GM12878 (cell line): Measurements from ENCODE around the gene CACNA2D1. TPM values are rescaled to one million over a fixed set of nuclear protein-coding genes. Genes with fewer than 3 reads are reported as not detected.

Source experiments
- ATAC-seq: fragments of 200-7000 bp; cut with Tn5 transposase; 3 replicates; pipeline ENCODE4 v1.9.1; 2020; ENCODE audit warnings: mild to moderate bottlenecking, moderate library complexity
- BruUV-seq: library from RNA; stranded (reverse); fragments of 400-500 nt; replicated peaks from 2 replicates; lab custom pipeline; 2021; lab: Mats Ljungman, UMichigan
- CTCF ChIA-PET: fragments of 300-600 bp; sonication (Branson Sonifier 250); formaldehyde crosslinking; extraction: SDS; loops from one replicate; lab custom pipeline; 2021; ENCODE audit warnings: inconsistent platforms; lab: Yijun Ruan, JAX
- POLR2A ChIA-PET: fragments of 350-600 bp; formaldehyde crosslinking; extraction: SDS; loops from one replicate; lab custom pipeline; 2021; ENCODE audit warnings: inconsistent platforms; lab: Charles Lee
- RAD21 ChIA-PET: fragments of 300-600 bp; sonication (Branson Sonifier 250); formaldehyde crosslinking; loops from one replicate; lab custom pipeline; 2023; ENCODE audit warnings: antibody characterized with exemption; ENCODE audit not compliant: unreplicated experiment; lab: Charles Lee
- SMC1A ChIA-PET: fragments of 300-600 bp; sonication (Branson Sonifier 250); formaldehyde crosslinking; loops from one replicate; lab custom pipeline; 2023; ENCODE audit not compliant: unreplicated experiment, uncharacterized antibody; lab: Charles Lee
- DNase-seq: peaks from one replicate; pipeline ENCODE4 v3.0.0-alpha.2; 2011; ENCODE audit warnings: low read depth, low spot score
- FAIRE-seq: peaks from 3 replicates; lab custom pipeline; 2011; peaks lifted over from hg19 to GRCh38; lab: Jason Lieb, UNC
- H2AFZ ChIP-seq: 2 replicates; pipeline ENCODE4 v1.6.0; 2011; ENCODE audit warnings: low read depth, low read length, control low read depth; ENCODE audit not compliant: control insufficient read depth
- H3K27ac ChIP-seq: 2 replicates; pipeline ENCODE4 v1.5.1; 2011; ENCODE audit warnings: control low read depth; ENCODE audit not compliant: control insufficient read depth, insufficient read depth
- H3K27me3 ChIP-seq, 2 experiments: replicated peaks in 1 of 2; 2 replicates each; pipeline versions ENCODE4 v1.6.0 to v1.6.1; 2011; ENCODE audit warnings: low read length in 1 of 2; ENCODE audit not compliant: control insufficient read depth in 2 of 2, insufficient read depth in 2 of 2
- H3K36me3 ChIP-seq, 2 experiments: 2 replicates each; pipeline ENCODE4 v1.5.1; 2011; ENCODE audit warnings: low read length in 1 of 2; ENCODE audit not compliant: control insufficient read depth in 2 of 2, insufficient read depth in 2 of 2
- H3K4me1 ChIP-seq: 2 replicates; pipeline ENCODE4 v1.6.1; 2011; ENCODE audit warnings: mild to moderate bottlenecking, low read length, moderate library complexity, mixed read lengths; ENCODE audit not compliant: control insufficient read depth, insufficient read depth
- H3K4me2 ChIP-seq: 2 replicates; pipeline ENCODE4 v1.6.0; 2011; ENCODE audit warnings: control low read depth; ENCODE audit not compliant: control insufficient read depth, insufficient read depth
- H3K4me3 ChIP-seq: fragments of 200-600 bp; sonication (generic); 2 replicates; pipeline ENCODE4 v1.5.1; 2016
- H3K79me2 ChIP-seq: 2 replicates; pipeline ENCODE4 v1.6.0; 2011; ENCODE audit warnings: low read length; ENCODE audit not compliant: control insufficient read depth, insufficient read depth
- H3K9ac ChIP-seq: 2 replicates; pipeline ENCODE4 v1.8.0; 2011; ENCODE audit warnings: low read length, control low read depth, mixed read lengths; ENCODE audit not compliant: control insufficient read depth, insufficient read depth
- H3K9me3 ChIP-seq: replicated peaks from 3 replicates; pipeline ENCODE4 v1.5.1; 2011; ENCODE audit warnings: mild to moderate bottlenecking, low read length; ENCODE audit not compliant: control insufficient read depth, insufficient read depth
- H4K20me1 ChIP-seq: 2 replicates; pipeline ENCODE4 v1.6.0; 2011; ENCODE audit not compliant: control insufficient read depth, insufficient read depth
- BHLHE40 ChIP-seq, 2 experiments: fragments of 450-650 bp in 1 of 2; IDR thresholded peaks; 2 replicates each; pipeline ENCODE4 v1.6.1; 2011 to 2017; ENCODE audit warnings: low read depth in 2 of 2, borderline replicate concordance in 1 of 2, improper control_type of control experiment in 1 of 2, low read length in 1 of 2, mild to moderate bottlenecking in 1 of 2
- BMI1 ChIP-seq: fragments of 450-650 bp; IDR thresholded peaks from 2 replicates; pipeline ENCODE4 v1.6.1; 2016; ENCODE audit warnings: mild to moderate bottlenecking, moderate library complexity, borderline replicate concordance
- EZH2 ChIP-seq: IDR thresholded peaks from 2 replicates; pipeline ENCODE4 v1.6.1; 2012; ENCODE audit warnings: low read depth, mild to moderate bottlenecking, control low read depth, inconsistent platforms, low read length, borderline replicate concordance; ENCODE audit not compliant: control insufficient read depth
- MXI1 ChIP-seq: fragments of 150-350 bp; IDR thresholded peaks from 2 replicates; pipeline ENCODE4 v1.6.1; 2011; ENCODE audit warnings: low read depth, mild to moderate bottlenecking, inconsistent platforms, low read length, improper control_type of control experiment
- RAD51 ChIP-seq: fragments of 450-650 bp; IDR thresholded peaks from 2 replicates; pipeline ENCODE4 v1.6.1; 2016; ENCODE audit warnings: moderate library complexity, mild to moderate bottlenecking, inconsistent platforms
- RUNX3 ChIP-seq: IDR thresholded peaks from 2 replicates; pipeline ENCODE4 v1.6.1; 2012; ENCODE audit warnings: low read length, inconsistent platforms
- TAF1 ChIP-seq: IDR thresholded peaks from 2 replicates; pipeline ENCODE4 v1.6.1; 2011; ENCODE audit warnings: mild to moderate bottlenecking, low read depth, low read length, borderline replicate concordance
- ZNF207 ChIP-seq: fragments of 450-650 bp; IDR thresholded peaks from 2 replicates; pipeline ENCODE4 v1.6.1; 2014; ENCODE audit warnings: antibody characterized with exemption, mild to moderate bottlenecking, borderline replicate concordance
- ZNF217 ChIP-seq: fragments of 450-650 bp; IDR thresholded peaks from 2 replicates; pipeline ENCODE4 v1.6.1; 2017; ENCODE audit warnings: antibody characterized with exemption, mild to moderate bottlenecking
- WGBS: methylation state at CpG from one replicate; pipeline ENCODE4 v1.1.6; 2016; ENCODE audit warnings: low lambda C conversion rate; ENCODE audit not compliant: insufficient replicate concordance, insufficient coverage; ENCODE audit errors: missing lambda C conversion rate; 5-methylcytosine and 5-hydroxymethylcytosine counted together
- in situ Hi-C: fragments of 300-500 bp; cut with MboI; formaldehyde crosslinking; loops from 9 replicates; pipeline ENCODE4 v1.14.3; 2018; ENCODE audit warnings: mixed read lengths
- intact Hi-C: fragments of 100-400 bp; cut with micrococcal nuclease; formaldehyde crosslinking; loops from one replicate; pipeline ENCODE4 v1.14.2; 2022; ENCODE audit not compliant: unreplicated experiment
- polyA plus RNA-seq, 11 experiments: library from polyadenylated mRNA; depleted of rRNA in 4 of 11; unstranded in 6 of 11; stranded (reverse) in 5 of 11; fragments of >200 nt; fragmentation: Nextera tagmentation in 4 of 11; fragmentation: Illumina TruSeq in 1 of 11; extraction: Ambion mirVana in 4 of 11; extraction: Trizol in 1 of 11; gene quantifications; 1 replicate in 1 of 11; 2 replicates in 10 of 11; pipeline versions ENCODE4 v1.2.1 to v1.2.3, GENCODE V29; 2011 to 2016; ENCODE audit warnings: inconsistent platforms in 2 of 11, missing spikeins in 2 of 11, low read depth in 1 of 11
- total RNA-seq, 4 experiments: library from RNA; depleted of rRNA in 3 of 4; stranded (reverse); fragments of >200 nt in 3 of 4; fragmentation: Illumina TruSeq in 1 of 4; extraction: Trizol in 1 of 4; gene quantifications; 2 replicates each; pipeline versions ENCODE4 v1.2.1 to v1.2.3, GENCODE V29; 2013 to 2021
- TF ChIP-seq, protein P1 (sequence below): fragments of 450-650 bp; IDR thresholded peaks from 2 replicates; pipeline ENCODE4 v1.6.1; 2017; ENCODE audit warnings: mild to moderate bottlenecking, moderate library complexity
- TF ChIP-seq, protein P2 (sequence below): fragments of 450-650 bp; conservative IDR thresholded peaks from 2 replicates; pipeline ENCODE4 v1.6.1; 2017; ENCODE audit warnings: mild to moderate bottlenecking, moderate library complexity
- TF ChIP-seq, protein P3 (sequence below): fragments of 450-650 bp; IDR thresholded peaks from 2 replicates; pipeline ENCODE4 v1.6.1; 2014; ENCODE audit warnings: mild to moderate bottlenecking

CACNA2D1 gene
- total and polyA plus RNA-seq, 10 of the 15 experiments (the other 5 are each of a cell fraction or from before 2014, with no cell fraction given) = 0.14 to 14.8 (median 0.97) TPM

DNA sequence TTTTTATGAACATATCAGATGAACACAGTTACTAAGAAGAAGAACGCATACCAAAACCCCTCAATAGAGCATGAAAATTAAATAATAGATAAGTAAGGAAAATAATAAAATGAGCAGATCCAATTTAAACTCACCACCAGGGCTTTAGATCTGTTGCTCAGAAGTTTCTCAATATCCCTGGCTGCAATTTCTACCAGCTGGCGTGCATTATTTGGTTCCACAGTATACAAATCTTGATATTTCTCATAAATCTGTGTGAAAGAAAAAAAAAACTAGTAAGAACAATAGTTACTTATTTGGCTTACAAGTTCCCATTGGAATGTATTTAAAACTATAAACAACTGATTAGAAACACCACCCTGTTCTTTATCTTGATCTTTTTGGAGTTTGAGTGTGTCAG is 108.6 kb downstream of the CACNA2D1 start:
- Histone ChIP-seq H3K79me2 (no peaks in the 10 kb centered on the region), H3K27ac (no peak overlapping the region), H3K9ac (no peak overlapping the region), H3K27me3 (no peaks in the 10 kb centered on the region), H3K4me3 (no peak overlapping the region), H3K4me2 (no peak overlapping the region), H3K36me3 (no peaks in the 10 kb centered on the region), H4K20me1 (no peaks in the 10 kb centered on the region), H3K9me3 (no peaks in the 10 kb centered on the region), H3K4me1 (no peaks in the 10 kb centered on the region), H2AFZ (no peak overlapping the region)
- intact Hi-C loops = no loop called here
- ChIA-PET RAD21 (interaction anchor here (1.0 to 1.4 kb wide), 3 partner anchors 39 to 147 kb away, joined by 3 to 4 read pairs (median 3); no protein-coding TSS in a partner anchor), SMC1A (interaction anchor here (0.8 to 7.1 kb wide), 9 partner anchors 8 to 238 kb away, joined by 3 to 68 read pairs (median 4); no protein-coding TSS in a partner anchor), CTCF (interaction anchor here (0.7 to 2.4 kb wide), 4 partner anchors 7 to 15 kb away, joined by 3 to 7 read pairs (median 6); no protein-coding TSS in a partner anchor), POLR2A (interaction anchor here (0.6 to 1.4 kb wide), 3 partner anchors 12 to 88 kb away, joined by 3 to 4 read pairs (median 3); no protein-coding TSS in a partner anchor)
- DNase-seq = no peak
- in situ Hi-C loops = no loop called here
- FAIRE-seq = no peak
- ATAC-seq = no peak
- BruUV-seq = no TSS peak
- TF ChIP-seq, protein P1, sequence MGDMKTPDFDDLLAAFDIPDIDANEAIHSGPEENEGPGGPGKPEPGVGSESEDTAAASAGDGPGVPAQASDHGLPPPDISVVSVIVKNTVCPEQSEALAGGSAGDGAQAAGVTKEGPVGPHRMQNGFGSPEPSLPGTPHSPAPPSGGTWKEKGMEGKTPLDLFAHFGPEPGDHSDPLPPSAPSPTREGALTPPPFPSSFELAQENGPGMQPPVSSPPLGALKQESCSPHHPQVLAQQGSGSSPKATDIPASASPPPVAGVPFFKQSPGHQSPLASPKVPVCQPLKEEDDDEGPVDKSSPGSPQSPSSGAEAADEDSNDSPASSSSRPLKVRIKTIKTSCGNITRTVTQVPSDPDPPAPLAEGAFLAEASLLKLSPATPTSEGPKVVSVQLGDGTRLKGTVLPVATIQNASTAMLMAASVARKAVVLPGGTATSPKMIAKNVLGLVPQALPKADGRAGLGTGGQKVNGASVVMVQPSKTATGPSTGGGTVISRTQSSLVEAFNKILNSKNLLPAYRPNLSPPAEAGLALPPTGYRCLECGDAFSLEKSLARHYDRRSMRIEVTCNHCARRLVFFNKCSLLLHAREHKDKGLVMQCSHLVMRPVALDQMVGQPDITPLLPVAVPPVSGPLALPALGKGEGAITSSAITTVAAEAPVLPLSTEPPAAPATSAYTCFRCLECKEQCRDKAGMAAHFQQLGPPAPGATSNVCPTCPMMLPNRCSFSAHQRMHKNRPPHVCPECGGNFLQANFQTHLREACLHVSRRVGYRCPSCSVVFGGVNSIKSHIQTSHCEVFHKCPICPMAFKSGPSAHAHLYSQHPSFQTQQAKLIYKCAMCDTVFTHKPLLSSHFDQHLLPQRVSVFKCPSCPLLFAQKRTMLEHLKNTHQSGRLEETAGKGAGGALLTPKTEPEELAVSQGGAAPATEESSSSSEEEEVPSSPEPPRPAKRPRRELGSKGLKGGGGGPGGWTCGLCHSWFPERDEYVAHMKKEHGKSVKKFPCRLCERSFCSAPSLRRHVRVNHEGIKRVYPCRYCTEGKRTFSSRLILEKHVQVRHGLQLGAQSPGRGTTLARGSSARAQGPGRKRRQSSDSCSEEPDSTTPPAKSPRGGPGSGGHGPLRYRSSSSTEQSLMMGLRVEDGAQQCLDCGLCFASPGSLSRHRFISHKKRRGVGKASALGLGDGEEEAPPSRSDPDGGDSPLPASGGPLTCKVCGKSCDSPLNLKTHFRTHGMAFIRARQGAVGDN = no peak
- no peak for TF ChIP-seq EZH2
- no peak for TF ChIP-seq BMI1
- TF ChIP-seq ZNF217 = no peak
- no peak for TF ChIP-seq RAD51
- TF ChIP-seq, protein P2, sequence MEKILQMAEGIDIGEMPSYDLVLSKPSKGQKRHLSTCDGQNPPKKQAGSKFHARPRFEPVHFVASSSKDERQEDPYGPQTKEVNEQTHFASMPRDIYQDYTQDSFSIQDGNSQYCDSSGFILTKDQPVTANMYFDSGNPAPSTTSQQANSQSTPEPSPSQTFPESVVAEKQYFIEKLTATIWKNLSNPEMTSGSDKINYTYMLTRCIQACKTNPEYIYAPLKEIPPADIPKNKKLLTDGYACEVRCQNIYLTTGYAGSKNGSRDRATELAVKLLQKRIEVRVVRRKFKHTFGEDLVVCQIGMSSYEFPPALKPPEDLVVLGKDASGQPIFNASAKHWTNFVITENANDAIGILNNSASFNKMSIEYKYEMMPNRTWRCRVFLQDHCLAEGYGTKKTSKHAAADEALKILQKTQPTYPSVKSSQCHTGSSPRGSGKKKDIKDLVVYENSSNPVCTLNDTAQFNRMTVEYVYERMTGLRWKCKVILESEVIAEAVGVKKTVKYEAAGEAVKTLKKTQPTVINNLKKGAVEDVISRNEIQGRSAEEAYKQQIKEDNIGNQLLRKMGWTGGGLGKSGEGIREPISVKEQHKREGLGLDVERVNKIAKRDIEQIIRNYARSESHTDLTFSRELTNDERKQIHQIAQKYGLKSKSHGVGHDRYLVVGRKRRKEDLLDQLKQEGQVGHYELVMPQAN = no peak
- no peak for TF ChIP-seq BHLHE40 (IDR thresholded peaks at IDR 0.05; ENCODE audit: borderline replicate concordance in 1 of 2, low read depth in 2 of 2, low read length in 1 of 2)
- TF ChIP-seq RUNX3 = no peak
- no peak for TF ChIP-seq MXI1
- TF ChIP-seq ZNF207 = no peak
- TF ChIP-seq, protein P3, sequence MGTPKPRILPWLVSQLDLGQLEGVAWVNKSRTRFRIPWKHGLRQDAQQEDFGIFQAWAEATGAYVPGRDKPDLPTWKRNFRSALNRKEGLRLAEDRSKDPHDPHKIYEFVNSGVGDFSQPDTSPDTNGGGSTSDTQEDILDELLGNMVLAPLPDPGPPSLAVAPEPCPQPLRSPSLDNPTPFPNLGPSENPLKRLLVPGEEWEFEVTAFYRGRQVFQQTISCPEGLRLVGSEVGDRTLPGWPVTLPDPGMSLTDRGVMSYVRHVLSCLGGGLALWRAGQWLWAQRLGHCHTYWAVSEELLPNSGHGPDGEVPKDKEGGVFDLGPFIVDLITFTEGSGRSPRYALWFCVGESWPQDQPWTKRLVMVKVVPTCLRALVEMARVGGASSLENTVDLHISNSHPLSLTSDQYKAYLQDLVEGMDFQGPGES = no peak
- TF ChIP-seq TAF1 = no peak
- WGBS = 28% methylated on average over 2 of the region's 2 CpGs
